ENCODE data around the gene ALPK3.

Gene ALPK3

GRCh38 chr15:84827246-84827645, 10.1 kb downstream of the ALPK3 start:
- DNase-seq: no peak

DNA sequence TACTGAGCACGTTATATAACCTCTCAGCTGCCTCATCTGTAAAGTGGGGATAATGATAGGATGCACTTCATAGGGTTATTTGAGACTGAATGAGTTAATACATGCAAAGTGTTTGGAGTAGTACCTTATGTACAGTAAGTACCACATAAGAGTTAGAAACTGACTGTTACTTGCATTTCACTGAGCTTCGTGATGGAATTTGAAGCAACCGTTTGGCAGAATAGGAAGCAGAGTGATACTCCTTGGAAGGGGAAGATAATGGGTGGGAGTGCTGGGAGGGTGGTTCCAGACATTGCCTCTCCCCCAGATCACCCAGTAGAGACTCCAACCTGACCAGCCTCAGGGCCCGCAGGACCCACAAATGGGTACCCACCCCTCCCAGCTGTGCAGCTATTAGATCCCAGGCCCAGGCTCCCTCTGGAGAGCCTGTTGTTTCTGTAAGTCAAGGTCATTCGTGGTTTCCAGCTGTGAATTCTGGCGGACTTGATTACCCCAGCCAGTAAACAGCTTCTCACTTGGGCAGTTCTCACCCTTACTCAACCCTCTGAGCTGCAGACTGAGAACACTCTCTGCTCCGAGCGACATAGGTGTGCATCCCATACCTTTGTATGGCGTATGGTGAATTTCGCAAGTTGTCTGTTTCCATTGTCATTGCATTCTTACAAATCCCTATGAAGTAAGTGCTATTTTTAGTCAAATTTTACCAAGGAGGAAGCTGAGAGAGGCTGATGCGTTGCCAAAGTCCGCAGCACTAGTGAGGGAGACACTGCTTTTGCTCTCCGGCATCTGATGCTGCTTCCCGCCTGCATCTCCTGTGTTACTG, 11.1 kb downstream of the ALPK3 start:
- DNase-seq: no peak

GRCh38 chr15:84829428-84829827, 12.3 kb downstream of the ALPK3 start:
- DNase-seq: no peak

DNA sequence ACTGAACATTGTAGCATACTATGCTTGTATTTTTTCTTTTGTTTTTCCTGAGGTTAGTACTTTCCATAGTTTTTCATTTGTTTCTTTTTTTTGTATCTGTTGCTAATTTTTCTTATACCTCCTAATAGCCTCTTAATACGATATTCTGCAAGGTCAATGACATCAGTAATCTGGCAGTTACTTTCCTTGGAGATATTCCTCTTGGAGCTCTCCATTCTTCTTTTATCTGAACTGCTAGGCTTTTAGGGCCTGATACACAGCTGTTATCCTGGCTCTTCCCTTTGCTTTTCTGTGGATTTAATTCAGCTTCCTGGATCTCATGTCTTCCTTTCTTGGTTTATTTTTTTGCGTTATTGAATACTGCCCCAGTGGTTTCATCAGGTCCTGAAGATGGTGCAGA, 12.9 kb downstream of the ALPK3 start:
- DNase-seq: no peak

GRCh38 chr15:84831028-84831427, 13.9 kb downstream of the ALPK3 start:
- DNase-seq: no peak

GRCh38 chr15:84831613-84832012, 14.5 kb downstream of the ALPK3 start:
- DNase-seq: no peak

DNA sequence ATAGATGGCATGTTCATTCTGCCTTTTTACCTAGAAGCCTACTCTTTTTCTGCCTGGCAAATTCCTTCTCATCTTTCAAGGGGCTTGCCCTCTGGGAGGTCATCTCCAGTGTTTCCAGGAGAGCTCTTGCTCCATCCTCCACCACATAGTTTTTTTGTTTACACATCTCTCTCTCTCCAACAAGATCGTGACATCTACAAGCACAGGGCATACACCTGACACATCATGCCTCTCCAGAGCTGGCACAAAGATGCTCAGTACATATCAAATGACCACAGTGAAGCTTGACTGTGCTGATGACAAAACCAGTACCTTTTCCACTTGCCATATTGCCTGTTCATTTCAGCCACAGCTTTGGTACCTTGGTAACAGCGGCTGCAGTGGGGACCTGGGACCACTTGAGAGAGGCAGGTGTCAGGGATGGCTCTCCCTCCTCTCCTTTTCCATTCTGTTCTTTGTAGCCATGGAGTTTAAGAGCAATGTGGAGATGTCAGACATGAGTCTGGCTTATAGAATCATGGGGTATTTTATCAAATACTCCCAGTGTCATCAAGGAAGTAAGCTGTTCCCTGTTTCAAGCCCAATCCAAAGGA, 15.4 kb downstream of the ALPK3 start:
- DNase-seq: no peak

DNA sequence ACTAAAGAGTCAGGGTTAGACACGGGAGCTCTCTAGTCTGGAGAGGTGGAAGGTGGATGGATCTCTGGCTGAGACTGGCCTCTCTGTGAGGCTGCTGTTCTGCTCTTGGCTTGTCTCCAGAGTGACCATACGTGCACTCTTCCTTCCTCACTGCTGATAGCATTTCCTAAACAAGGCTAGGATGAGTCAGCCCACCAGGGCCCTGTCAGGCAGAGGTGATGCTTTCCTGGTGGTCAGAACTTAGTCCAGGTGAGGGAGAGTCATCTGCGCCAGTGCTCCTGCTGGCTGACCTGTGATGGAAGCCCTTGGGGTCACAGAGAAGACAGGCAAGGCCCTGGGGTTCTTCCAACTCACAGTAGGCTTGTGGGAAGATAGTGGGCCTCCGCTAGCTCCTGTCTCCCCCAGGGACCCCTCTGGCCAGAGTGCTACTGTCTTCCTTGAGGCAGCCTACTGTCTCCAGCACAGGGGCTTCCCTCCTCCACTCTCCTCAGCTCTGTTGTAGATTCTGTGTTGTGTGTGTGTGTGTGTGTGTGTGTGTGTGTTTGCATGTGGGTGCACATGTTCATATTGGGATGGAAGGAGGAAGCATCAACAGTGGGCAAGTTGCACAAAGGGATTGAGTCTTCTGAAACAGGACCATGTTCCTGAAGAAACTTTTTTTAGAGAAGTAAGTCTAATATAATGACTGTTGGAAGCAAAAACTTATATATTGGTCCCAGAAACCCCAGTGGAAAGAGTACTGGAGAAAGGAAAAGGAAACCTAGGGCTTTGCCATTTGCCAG, 16.5 kb downstream of the ALPK3 start:
- no peak for DNase-seq

DNA sequence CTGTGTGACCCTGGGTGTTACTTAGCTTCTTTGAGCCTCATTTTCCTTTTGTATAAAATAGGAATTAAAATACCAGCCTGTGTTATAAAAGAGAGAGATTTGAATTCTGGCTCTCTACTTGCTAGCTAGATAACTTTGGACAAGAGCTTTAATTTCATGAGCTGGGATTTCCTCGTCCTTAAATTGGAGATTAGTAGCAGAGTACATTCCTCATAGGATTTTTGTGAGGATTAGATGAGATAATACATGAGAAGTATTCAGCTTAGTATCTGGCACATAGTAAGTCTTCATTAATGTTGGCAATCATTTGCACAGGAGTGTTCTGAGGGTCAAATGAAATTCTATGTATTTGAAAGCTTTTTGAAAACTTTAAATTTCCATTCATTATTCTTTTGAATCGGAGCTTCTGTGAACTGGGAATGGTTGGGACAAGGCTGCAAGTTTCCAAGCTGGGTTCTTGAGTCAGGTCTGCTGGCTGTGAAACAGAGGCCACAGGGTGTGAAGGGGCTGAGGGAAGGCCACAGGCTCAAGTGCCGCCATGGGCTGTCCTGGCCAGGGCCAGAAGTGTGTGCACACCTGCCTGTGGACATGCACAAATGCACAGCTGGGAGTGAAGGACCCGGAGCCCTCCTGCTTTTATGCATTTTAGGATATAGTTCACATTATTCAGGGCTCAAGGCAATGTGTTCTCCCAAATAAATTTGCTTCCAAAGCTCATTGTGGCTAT, 17.2 kb downstream of the ALPK3 start:
- no peak for DNase-seq

GRCh38 chr15:84834969-84835368, 17.8 kb downstream of the ALPK3 start:
- no peak for DNase-seq

GRCh38 chr15:84835661-84836337, 18.6 kb downstream of the ALPK3 start:
- DNase-seq: no peak

DNA sequence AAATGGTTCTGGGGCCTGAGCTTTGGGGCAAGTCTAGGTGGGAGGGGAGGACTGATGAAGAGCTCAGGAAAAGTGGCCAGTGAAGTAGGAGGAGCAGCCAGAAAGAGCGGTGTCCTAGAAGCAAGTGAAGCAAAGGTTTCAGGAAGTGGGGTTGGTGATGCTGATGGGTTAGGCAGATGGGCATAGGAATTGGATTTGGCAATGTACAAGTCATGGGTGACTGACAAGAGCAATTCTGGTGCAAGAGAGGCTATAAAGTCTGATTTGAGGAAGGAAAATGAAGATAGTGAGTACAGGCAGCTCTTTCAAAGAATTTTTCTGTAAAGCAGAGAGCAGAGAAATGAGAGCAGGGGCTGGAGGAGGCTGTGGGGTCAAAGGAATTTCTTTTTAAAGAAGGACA, 19.7 kb downstream of the ALPK3 start:
- no peak for DNase-seq

- no peak for DNase-seq
Measured at GRCh38 chr15:84839714-84840113, 22.6 kb downstream of the ALPK3 start.

DNA sequence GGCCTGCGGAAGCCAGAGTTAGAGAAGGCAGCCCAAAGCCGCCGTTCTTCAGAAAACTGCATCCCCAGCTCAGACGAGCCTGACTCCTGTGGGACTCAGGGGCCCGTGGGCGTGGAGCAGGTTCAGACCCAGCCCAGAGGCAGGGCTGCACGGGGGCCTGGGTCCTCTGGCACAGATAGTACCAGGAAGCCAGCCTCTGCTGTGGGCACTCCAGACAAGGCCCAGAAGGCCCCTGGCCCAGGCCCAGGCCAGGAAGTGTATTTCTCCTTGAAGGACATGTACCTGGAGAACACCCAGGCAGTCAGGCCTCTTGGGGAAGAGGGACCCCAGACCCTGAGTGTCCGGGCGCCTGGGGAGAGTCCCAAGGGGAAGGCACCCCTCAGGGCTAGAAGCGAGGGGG, 23.1 kb downstream of the ALPK3 start:
- DNase-seq: no peak

DNA sequence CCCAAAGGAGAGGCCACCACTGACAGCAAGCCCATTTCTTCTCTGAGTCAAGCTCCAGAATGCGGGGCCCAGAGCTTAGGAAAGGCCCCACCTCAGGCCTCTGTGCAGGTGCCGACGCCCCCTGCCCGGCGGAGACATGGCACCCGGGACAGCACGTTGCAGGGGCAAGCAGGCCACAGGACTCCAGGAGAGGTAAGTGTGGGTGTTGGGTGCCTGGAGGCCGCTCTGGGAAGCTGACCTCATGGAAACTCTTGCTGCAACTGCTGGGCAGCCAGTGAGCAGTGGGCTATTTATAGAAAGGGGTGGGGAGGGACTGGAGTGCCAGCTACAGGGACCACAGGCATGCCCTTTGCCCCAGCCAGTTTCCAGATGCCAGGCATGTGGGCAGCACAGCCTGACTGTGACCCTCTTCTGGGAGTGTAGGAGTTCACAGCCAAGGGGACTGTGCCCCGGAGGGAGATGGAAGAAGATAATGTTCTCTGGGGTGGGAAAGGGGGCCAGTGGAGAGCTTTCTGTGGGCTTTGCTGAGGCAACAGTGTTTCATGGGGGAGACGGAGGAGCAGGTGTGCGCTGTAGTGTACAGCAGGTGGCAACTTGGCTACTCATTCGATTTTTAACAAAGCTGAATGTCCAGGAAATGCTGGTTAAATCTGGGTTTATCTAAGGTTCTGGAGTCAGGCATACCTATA, 23.7 kb downstream of the ALPK3 start:
- no peak for DNase-seq

DNA sequence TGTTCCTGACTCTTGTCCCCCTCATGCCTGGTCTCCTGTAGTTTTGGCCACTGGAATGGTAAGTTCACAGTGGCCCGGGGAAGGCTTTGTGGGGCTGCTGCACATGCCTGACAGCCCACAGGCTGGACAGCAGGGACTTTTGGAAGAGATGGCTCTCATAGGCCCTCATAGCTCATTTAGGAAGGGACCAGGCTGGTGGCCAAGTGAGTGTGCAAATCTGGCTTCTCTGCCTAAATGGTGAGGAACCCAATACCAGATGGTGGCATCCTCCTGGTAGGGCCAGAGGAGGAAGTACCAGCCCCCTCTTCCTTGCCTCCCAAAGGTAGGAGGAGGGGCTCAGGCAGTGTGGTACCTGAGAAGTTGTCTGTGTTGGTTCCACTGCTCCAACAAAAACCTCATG, 25.6 kb downstream of the ALPK3 start:
- DNase-seq: no peak

DNA sequence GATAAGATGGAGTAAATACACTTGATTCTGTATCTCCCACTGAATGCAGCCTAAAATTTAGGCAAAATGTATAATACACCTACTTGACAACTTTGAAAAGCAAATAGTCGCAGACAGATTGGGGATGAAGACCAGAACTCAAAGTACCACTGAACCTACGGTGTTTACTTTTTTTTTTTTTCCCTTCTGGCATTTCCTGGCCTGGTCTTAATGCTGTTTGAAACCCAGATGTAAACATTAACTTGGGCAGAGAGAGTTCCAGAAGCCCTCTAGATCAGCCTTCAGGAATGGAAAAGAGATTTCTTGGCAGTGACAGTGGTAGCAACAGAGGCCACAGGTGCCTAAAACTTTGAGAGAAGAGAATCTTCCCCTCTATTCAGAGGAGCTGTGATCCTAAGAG, 27.8 kb downstream of the ALPK3 start:
- no peak for DNase-seq

- peak; percentile 47 for DNase-seq
Measured at GRCh38 chr15:84845631-84846030, 28.5 kb downstream of the ALPK3 start.

GRCh38 chr15:84846269-84846668, 29.1 kb downstream of the ALPK3 start:
- DNase-seq: no peak

GRCh38 chr15:84847382-84847781, 30.2 kb downstream of the ALPK3 start:
- no peak for DNase-seq

GRCh38 chr15:84852212-84852611, 35.1 kb downstream of the ALPK3 start:
- DNase-seq: no peak

DNA sequence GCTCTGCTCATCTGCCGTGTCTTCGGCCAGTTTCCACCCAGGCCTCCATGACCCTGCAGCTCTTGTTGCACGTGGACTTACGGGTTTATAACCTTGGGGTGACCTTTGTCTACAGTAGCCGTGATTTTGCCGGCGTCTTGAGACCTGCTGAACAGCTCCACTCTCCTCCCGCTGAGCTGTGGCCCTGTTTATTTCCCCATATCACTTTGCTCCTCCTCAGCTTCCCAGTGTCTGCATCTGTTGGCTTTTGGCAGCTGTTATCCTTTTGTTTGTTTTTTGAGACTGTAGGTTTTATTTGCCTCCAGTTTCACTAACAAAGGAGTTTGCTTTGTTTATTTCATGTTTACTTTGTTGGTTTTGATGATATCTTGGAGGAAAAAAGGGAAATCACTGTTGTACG, 38.0 kb downstream of the ALPK3 start:
- DNase-seq: no peak
